Esophagus squamous epithelium (tissue), 5 donors: Measurements from ENCODE around the gene PRSS35. TPM values are rescaled to one million over a fixed set of nuclear protein-coding genes. Genes with fewer than 3 reads are reported as not detected.

Experiments used
- DNase-seq: peaks from one replicate; lab custom pipeline; 2025; lab: John Stamatoyannopoulos, UW
- H3K27ac ChIP-seq, 4 donors: fragments of 200-600 bp; sonication (generic); one replicate each; pipeline ENCODE4 v1.5.1; 2016 to 2019; ENCODE audit warnings: mild to moderate bottlenecking in 1 of 4
- H3K27me3 ChIP-seq, 4 donors: fragments of 200-600 bp; sonication (generic); 1 replicate in 3 of 4; 2 replicates in 1 of 4; pipeline versions ENCODE4 v1.5.1 to v1.6.0; 2017 to 2021; ENCODE audit warnings: antibody characterized with exemption in 1 of 4
- H3K36me3 ChIP-seq, 3 donors: fragments of 200-600 bp; sonication (generic); one replicate each; pipeline ENCODE4 v1.5.1; 2016 to 2019
- H3K4me1 ChIP-seq, 3 donors: fragments of 200-600 bp; sonication (generic); one replicate each; pipeline ENCODE4 v1.5.1; 2017 to 2019
- H3K4me3 ChIP-seq, 4 donors: fragments of 200-600 bp; sonication (generic); 1 replicate in 3 of 4; 2 replicates in 1 of 4; pipeline ENCODE4 v1.5.1; 2016 to 2019; ENCODE audit warnings: mild to moderate bottlenecking in 2 of 4, moderate library complexity in 1 of 4
- H3K9me3 ChIP-seq, 3 donors: fragments of 200-600 bp; sonication (generic); one replicate each; pipeline ENCODE4 v1.5.1; 2016 to 2019
- CTCF ChIP-seq, 6 experiments: fragments of 450-650 bp in 4 of 6; fragments of 200-600 bp in 2 of 6; sonication (generic) in 2 of 6; IDR thresholded peaks; one replicate each; pipeline ENCODE4 v1.5.1; 2016 to 2019; ENCODE audit warnings: antibody characterized with exemption in 6 of 6, mild to moderate bottlenecking in 4 of 6, moderate library complexity in 4 of 6
- POLR2A ChIP-seq, 4 donors: fragments of 450-650 bp; IDR thresholded peaks; one replicate each; pipeline ENCODE4 v1.6.1; 2017; ENCODE audit warnings: antibody characterized with exemption in 4 of 4, mild to moderate bottlenecking in 4 of 4, moderate library complexity in 3 of 4
- WGBS, 2 donors: methylation state at CpG; one replicate each; pipeline ENCODE4 v1.1.5; 2018; 5-methylcytosine and 5-hydroxymethylcytosine counted together
- intact Hi-C: fragments of 100-400 bp; cut with DNase I; formaldehyde crosslinking; loops from one replicate; pipeline ENCODE4 v1.15.0; 2022
- total RNA-seq, 4 donors: library from RNA; depleted of rRNA; stranded (reverse); fragments of >200 nt; gene quantifications; one replicate each; pipeline ENCODE4 v1.1.0, GENCODE V29; 2016
- donor health status: DM: yes; HTN: yes; CAD: no.

The PRSS35 gene
- total RNA-seq, 4 donors from 2014 or later, result not detected

GRCh38 chr6:83505356-83505755 lies 7.0 kb upstream of the PRSS35 start:
- Histone ChIP-seq H3K4me1 (no peaks in the 10 kb centered on the region), H3K9me3 (no peaks in the 10 kb centered on the region), H3K27me3 (no peaks in the 10 kb centered on the region), H3K36me3 (no peaks in the 10 kb centered on the region), H3K27ac (no peak overlapping the region), H3K4me3 (no peak overlapping the region)
- DNase-seq, result no peak
- TF ChIP-seq POLR2A (IDR thresholded peaks at IDR 0.05), result no peak
- TF ChIP-seq CTCF (IDR thresholded peaks at IDR 0.05), result no peak
- WGBS, 2 donors, result 62 to 69% methylated on average over 4 of the region's 4 CpGs
- intact Hi-C loops, result no loop called here

- 78% methylated on average over 1 of the region's 1 CpG; no CpG with 5 or more reads in 1 of the 2 donors for WGBS, 2 donors
- Histone ChIP-seq H3K4me1 (peaks cover 0 to 14% (median 10%) of the 10 kb centered on the region in 3 donors), H3K27me3 (peaks cover 0 to 20% (median 0%) of the 10 kb centered on the region in 4 donors), H3K36me3 (no peaks in the 10 kb centered on the region), H3K27ac (no peak overlapping the region), H3K4me3 (no peak overlapping the region), H3K9me3 (no peaks in the 10 kb centered on the region)
- intact Hi-C loops, result no loop called here
- no peak for DNase-seq
- no peak for TF ChIP-seq CTCF (IDR thresholded peaks at IDR 0.05)
- no peak for TF ChIP-seq POLR2A (IDR thresholded peaks at IDR 0.05)
These were observed 2.9 kb upstream of the PRSS35 start for GRCh38 chr6:83509441-83509840.

- no peak overlapping the region for H3K27ac ChIP-seq
- TF ChIP-seq CTCF (IDR thresholded peaks at IDR 0.05), result no peak
- TF ChIP-seq POLR2A (IDR thresholded peaks at IDR 0.05), result no peak
- no peaks in the 10 kb centered on the region for H3K36me3 ChIP-seq
- intact Hi-C loops, result loop anchor here (5.0 kb wide), 1 partner anchor 93 kb away; no protein-coding TSS in a partner anchor
- no peak overlapping the region for H3K4me3 ChIP-seq
- H3K27me3 ChIP-seq, result peaks cover 0 to 23% (median 0%) of the 10 kb centered on the region in 4 donors
- no peak for DNase-seq
- H3K4me1 ChIP-seq, result peaks cover 0 to 14% (median 10%) of the 10 kb centered on the region in 3 donors
- no peaks in the 10 kb centered on the region for H3K9me3 ChIP-seq
- WGBS, 2 donors, result 71 to 90% methylated on average over 3 of the region's 3 CpGs
These were observed 1.5 kb upstream of the PRSS35 start for GRCh38 chr6:83510791-83511190.

- no peaks in the 10 kb centered on the region for H3K36me3 ChIP-seq
- no peak for TF ChIP-seq CTCF (IDR thresholded peaks at IDR 0.05)
- no peak for TF ChIP-seq POLR2A (IDR thresholded peaks at IDR 0.05)
- H3K27ac ChIP-seq, result no peak overlapping the region
- intact Hi-C loops, result loop anchor here (5.0 kb wide), 1 partner anchor 94 kb away; no protein-coding TSS in a partner anchor
- DNase-seq, result no peak
- peaks cover 0 to 27% (median 0%) of the 10 kb centered on the region in 4 donors for H3K27me3 ChIP-seq
- H3K4me1 ChIP-seq, result peaks cover 0 to 14% (median 10%) of the 10 kb centered on the region in 3 donors
- WGBS, 2 donors, result 75 to 79% methylated on average over 8 of the region's 8 CpGs
- no peaks in the 10 kb centered on the region for H3K9me3 ChIP-seq
- no peak overlapping the region for H3K4me3 ChIP-seq
These were observed 1.1 kb upstream of the PRSS35 start for GRCh38 chr6:83511266-83511665.

DNA sequence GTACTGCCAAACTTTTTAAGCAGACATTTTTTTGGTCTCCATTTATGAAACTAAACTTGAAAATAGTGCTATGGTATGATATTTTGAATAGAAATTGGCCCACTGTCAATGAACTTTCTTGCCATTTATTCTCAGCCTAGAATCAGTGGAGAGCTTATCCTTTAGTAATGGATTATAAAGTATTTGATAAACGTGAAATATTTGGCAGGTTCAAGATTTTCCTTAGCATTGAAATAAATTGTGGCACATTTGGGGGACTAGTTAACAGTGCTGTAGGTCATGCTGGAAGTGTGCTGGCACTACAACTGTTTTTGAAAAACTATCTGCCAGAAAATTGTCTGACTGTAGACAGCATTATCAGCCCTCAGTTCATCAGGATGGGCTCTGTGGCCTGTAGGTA lies 2.1 kb downstream of the PRSS35 start:
- no peak overlapping the region for H3K27ac ChIP-seq
- 57 to 68% methylated on average over 1 of the region's 1 CpG for WGBS, 2 donors
- intact Hi-C loops, result loop anchor here (2.0 to 5.0 kb wide), 2 partner anchors 97 to 292 kb away; no protein-coding TSS in a partner anchor
- H3K4me1 ChIP-seq, result peaks cover 0 to 14% (median 10%) of the 10 kb centered on the region in 3 donors
- no peaks in the 10 kb centered on the region for H3K36me3 ChIP-seq
- no peak overlapping the region for H3K4me3 ChIP-seq
- H3K9me3 ChIP-seq, result no peaks in the 10 kb centered on the region
- H3K27me3 ChIP-seq, result peaks cover 0 to 27% (median 0%) of the 10 kb centered on the region in 4 donors
- DNase-seq, result no peak
- no peak for TF ChIP-seq CTCF (IDR thresholded peaks at IDR 0.05)
- no peak for TF ChIP-seq POLR2A (IDR thresholded peaks at IDR 0.05)
